H1 (cell line): ENCODE measurements around the gene TRDN. TPM values are rescaled to one million over a fixed set of nuclear protein-coding genes. Genes with fewer than 3 reads are reported as not detected.

Experiments used
- BCL11A ChIP-seq, 2 experiments: IDR thresholded peaks; one replicate each; pipeline ENCODE4 v1.6.1; 2011; ENCODE audit warnings: low read depth in 2 of 2, low read length in 2 of 2, mild to moderate bottlenecking in 2 of 2
- CHD7 ChIP-seq: fragments of 300-600 bp; sonication (generic); IDR thresholded peaks from 2 replicates; pipeline ENCODE4 v1.7.1; 2012; ENCODE audit warnings: low read length, moderate library complexity, mild to moderate bottlenecking, inconsistent platforms; ENCODE audit not compliant: insufficient replicate concordance
- CTBP2 ChIP-seq: IDR thresholded peaks from 2 replicates; pipeline ENCODE4 v1.7.0; 2011; ENCODE audit warnings: borderline replicate concordance, mild to moderate bottlenecking, moderate library complexity, mixed read lengths, low read length; ENCODE audit not compliant: insufficient read depth, insufficient read length
- NRF1 ChIP-seq: IDR thresholded peaks from 2 replicates; pipeline ENCODE4 v1.6.1; 2011; ENCODE audit warnings: mild to moderate bottlenecking, low read depth, low read length, improper control_type of control experiment
- POU5F1 ChIP-seq: IDR thresholded peaks from 2 replicates; pipeline ENCODE4 v1.6.1; 2011; ENCODE audit warnings: low read depth, mild to moderate bottlenecking, low read length, moderate library complexity
- RXRA ChIP-seq: IDR thresholded peaks from 2 replicates; pipeline ENCODE4 v1.6.1; 2011; ENCODE audit warnings: low read depth, mild to moderate bottlenecking, low read length, moderate library complexity; ENCODE audit not compliant: insufficient read depth
- SRF ChIP-seq: IDR thresholded peaks from 2 replicates; pipeline ENCODE4 v1.6.1; 2011; ENCODE audit warnings: mild to moderate bottlenecking, low read depth, low read length, moderate library complexity
- polyA plus RNA-seq, 7 experiments: library from polyadenylated mRNA; depleted of rRNA in 3 of 7; stranded (reverse) in 5 of 7; unstranded in 2 of 7; fragments of >200 nt in 5 of 7; fragments of 200-250 nt in 2 of 7; gene quantifications; 1 replicate in 5 of 7; 2 replicates in 1 of 7; 4 replicates in 1 of 7; pipeline versions ENCODE4 v1.2.1 to v1.2.3, GENCODE V29; 2011 to 2013; ENCODE audit warnings: missing spikeins in 2 of 7, mixed read lengths in 2 of 7
- total RNA-seq: library from RNA; stranded (reverse); fragmentation: NEBNext Ultra II Directional; extraction: Animal tissue kit (Norgen Biotek cat#: 25700); gene quantifications from 2 replicates; pipeline ENCODE4 v1.2.1, GENCODE V29; 2021

Gene TRDN
- total and polyA plus RNA-seq, 2 of the 8 experiments (the other 6 are each of a cell fraction or from before 2014, with no cell fraction given) = 1.6 to 41.6 TPM

- TF ChIP-seq CHD7 (no peak), POU5F1 (no peak), RXRA (no peak), BCL11A (IDR thresholded peaks at IDR 0.05; ENCODE audit: low read depth in 2 of 2, low read length in 2 of 2) (no peak), SRF (no peak), CTBP2 (no peak), NRF1 (no peak)
These were observed 48.2 kb downstream of the TRDN start (continued) for GRCh38 chr6:123588546-123588895.
